HepG2 (cell line): ENCODE data around the gene GNA14. TPM values are rescaled to one million over a fixed set of nuclear protein-coding genes. Genes with fewer than 3 reads are reported as not detected.

Source experiments
- ATAC-seq: fragments of 200-7000 bp; cut with Tn5 transposase; 3 replicates; pipeline ENCODE4 v1.9.1; 2020; ENCODE audit warnings: mild to moderate bottlenecking, moderate library complexity
- BruUV-seq: library from RNA; stranded (reverse); fragments of 400-500 nt; replicated peaks from 2 replicates; lab custom pipeline; 2021; lab: Mats Ljungman, UMichigan
- CTCF ChIA-PET: fragments of 300-600 bp; formaldehyde crosslinking; extraction: SDS; loops from one replicate; lab custom pipeline; 2021; ENCODE audit warnings: low total read pairs, inconsistent platforms, low intra/inter-chr PET ratio; lab: Yijun Ruan, JAX
- POLR2A ChIA-PET: fragments of 350-600 bp; sonication (Branson Sonifier 250); formaldehyde crosslinking; loops from one replicate; lab custom pipeline; 2020; ENCODE audit warnings: antibody characterized with exemption, inconsistent platforms; lab: Yijun Ruan, JAX
- DNase-seq: peaks from one replicate; pipeline ENCODE4 v3.0.0-alpha.2; 2015; ENCODE audit warnings: low spot score
- FAIRE-seq: peaks from 3 replicates; lab custom pipeline; 2011; peaks lifted over from hg19 to GRCh38; lab: Jason Lieb, UNC
- H2AFZ ChIP-seq: one replicate; pipeline ENCODE4 v1.6.1; 2011; ENCODE audit warnings: low read length, inconsistent platforms
- H3K27ac ChIP-seq: fragments of 300-600 bp; 3 replicates; pipeline ENCODE4 v1.8.0; 2011; ENCODE audit warnings: mixed run types, mild to moderate bottlenecking, mixed read lengths, low read length, inconsistent platforms; ENCODE audit not compliant: insufficient read depth; ENCODE audit errors: extremely low read length
- H3K27me3 ChIP-seq, 2 experiments: fragments of 200-600 bp in 1 of 2; 2 replicates in 1 of 2; 3 replicates in 1 of 2; pipeline versions ENCODE4 v1.6.0 to v1.8.0; 2011; ENCODE audit warnings: low read length in 2 of 2, mild to moderate bottlenecking in 2 of 2, moderate library complexity in 2 of 2, inconsistent platforms in 1 of 2; ENCODE audit not compliant: insufficient read depth in 2 of 2, control insufficient read depth in 1 of 2
- H3K36me3 ChIP-seq, 2 experiments: fragments of 200-600 bp in 1 of 2; replicated peaks in 1 of 2; 2 replicates in 1 of 2; 3 replicates in 1 of 2; pipeline versions ENCODE4 v1.5.1 to v1.8.0; 2011; ENCODE audit warnings: low read length in 2 of 2, inconsistent platforms in 1 of 2; ENCODE audit not compliant: insufficient read depth in 2 of 2, control insufficient read depth in 1 of 2
- H3K4me1 ChIP-seq: 2 replicates; pipeline ENCODE4 v1.5.1; 2012; ENCODE audit warnings: low read length, inconsistent platforms; ENCODE audit not compliant: insufficient read depth
- H3K4me2 ChIP-seq: 2 replicates; pipeline ENCODE4 v1.6.0; 2011; ENCODE audit warnings: low read depth, low read length, inconsistent platforms
- H3K4me3 ChIP-seq, 3 experiments: fragments of 200-600 bp in 1 of 3; sonication (generic), shearing (Covaris generic) in 1 of 3; replicated peaks in 1 of 3; 2 replicates each; pipeline ENCODE4 v1.5.1; 2011 to 2016; ENCODE audit warnings: low read length in 3 of 3, inconsistent platforms in 2 of 3, low read depth in 2 of 3, mild to moderate bottlenecking in 2 of 3, control low read depth in 1 of 3, mixed read lengths in 1 of 3; ENCODE audit not compliant: insufficient read depth in 1 of 3
- H3K79me2 ChIP-seq: one replicate; pipeline ENCODE4 v1.6.1; 2011; ENCODE audit warnings: low read length, inconsistent platforms; ENCODE audit not compliant: insufficient read depth
- H3K9ac ChIP-seq: 2 replicates; pipeline ENCODE4 v1.6.0; 2011; ENCODE audit warnings: mild to moderate bottlenecking, low read depth, low read length, inconsistent platforms; ENCODE audit not compliant: insufficient read depth
- H3K9me3 ChIP-seq: 2 replicates; pipeline ENCODE4 v1.5.1; 2012; ENCODE audit warnings: mild to moderate bottlenecking, low read length
- H4K20me1 ChIP-seq: 2 replicates; pipeline ENCODE4 v1.6.0; 2011; ENCODE audit warnings: inconsistent platforms, mild to moderate bottlenecking, low read length, moderate library complexity; ENCODE audit not compliant: insufficient read depth
- ARID4A ChIP-seq: sonication (generic); formaldehyde crosslinking; IDR thresholded peaks from 2 replicates; pipeline ENCODE4 v1.5.0; 2020; ENCODE audit warnings: mild to moderate bottlenecking, missing genetic modification reagents, borderline replicate concordance
- CEBPG ChIP-seq: IDR thresholded peaks from 2 replicates; pipeline ENCODE4 v1.6.1; 2016
- CHCHD3 ChIP-seq: sonication (generic); formaldehyde crosslinking; IDR thresholded peaks from 2 replicates; pipeline ENCODE4 v1.8.0; 2022; ENCODE audit warnings: mild to moderate bottlenecking, missing genetic modification reagents, moderate library complexity
- ESRRA ChIP-seq: sonication (generic); formaldehyde crosslinking; IDR thresholded peaks from 2 replicates; pipeline ENCODE4 v1.5.1; 2020; ENCODE audit warnings: mild to moderate bottlenecking, low read depth, missing genetic modification reagents
- ETV6 ChIP-seq: sonication (generic); formaldehyde crosslinking; conservative IDR thresholded peaks from 2 replicates; pipeline ENCODE4 v1.4.0; 2020; ENCODE audit warnings: missing genetic modification reagents
- PHF21A ChIP-seq: sonication (generic); formaldehyde crosslinking; IDR thresholded peaks from 2 replicates; pipeline ENCODE4 v1.5.0; 2020; ENCODE audit warnings: mild to moderate bottlenecking, missing genetic modification reagents
- SMC3 ChIP-seq: IDR thresholded peaks from 2 replicates; pipeline ENCODE4 v1.6.1; 2011; ENCODE audit warnings: low read length, improper control_type of control experiment
- ZFP36L1 ChIP-seq: sonication (generic); formaldehyde crosslinking; IDR thresholded peaks from 2 replicates; pipeline ENCODE4 v1.8.0; 2022; ENCODE audit warnings: mild to moderate bottlenecking, missing genetic modification reagents, moderate library complexity
- ZNF552 ChIP-seq: sonication (generic); formaldehyde crosslinking; IDR thresholded peaks from 2 replicates; pipeline ENCODE4 v1.9.0; 2022; ENCODE audit warnings: missing genetic modification reagents, mild to moderate bottlenecking, borderline replicate concordance
- ZSCAN20 ChIP-seq: sonication (generic); formaldehyde crosslinking; IDR thresholded peaks from 2 replicates; pipeline ENCODE4 v1.4.0; 2020; ENCODE audit warnings: missing genetic modification reagents, mild to moderate bottlenecking, borderline replicate concordance
- ZSCAN31 ChIP-seq: sonication (generic); formaldehyde crosslinking; IDR thresholded peaks from 2 replicates; pipeline ENCODE4 v1.5.0; 2020; ENCODE audit warnings: low read depth, mild to moderate bottlenecking, missing genetic modification reagents
- WGBS: methylation state at CpG from one replicate; pipeline ENCODE4 v1.1.6; 2017; ENCODE audit warnings: low lambda C conversion rate; 5-methylcytosine and 5-hydroxymethylcytosine counted together
- in situ Hi-C: cut with HindIII; loops from 2 replicates; pipeline ENCODE4 v1.10.0; 2017; ENCODE audit warnings: low pct_unique_long_range_greater_than_20kb; ENCODE audit not compliant: extremely low pct_ligation_motif_present
- intact Hi-C: fragments of 100-400 bp; cut with micrococcal nuclease; formaldehyde crosslinking; loops from one replicate; pipeline ENCODE4 v1.10.0; 2022; ENCODE audit not compliant: unreplicated experiment
- polyA plus RNA-seq, 8 experiments: library from polyadenylated mRNA; depleted of rRNA in 3 of 8; stranded (reverse) in 7 of 8; unstranded in 1 of 8; fragments of >200 nt; fragmentation: Illumina TruSeq in 4 of 8; extraction: Trizol in 4 of 8; gene quantifications; 2 replicates each; pipeline versions ENCODE4 v1.2.1 to v1.2.3, GENCODE V29; 2011 to 2016; ENCODE audit warnings: low read depth in 4 of 8, missing spikeins in 1 of 8, mixed read lengths in 1 of 8; ENCODE audit not compliant: insufficient read depth in 1 of 8
- total RNA-seq, 5 experiments: library from RNA; depleted of rRNA; stranded (reverse); fragments of >200 nt; fragmentation: Illumina TruSeq; extraction: Trizol; gene quantifications; 2 replicates each; pipeline ENCODE4 v1.2.3, GENCODE V29; 2016; ENCODE audit warnings: low read depth in 1 of 5
- TF ChIP-seq, protein P1 (sequence below): sonication (generic); formaldehyde crosslinking; IDR thresholded peaks from 2 replicates; pipeline ENCODE4 v1.5.1; 2020; ENCODE audit warnings: mild to moderate bottlenecking, missing genetic modification reagents, moderate library complexity
- TF ChIP-seq, protein P2 (sequence below): sonication (generic); formaldehyde crosslinking; IDR thresholded peaks from 2 replicates; pipeline ENCODE4 v1.5.1; 2020; ENCODE audit warnings: missing genetic modification reagents, mild to moderate bottlenecking, borderline replicate concordance

GNA14 gene
- total and polyA plus RNA-seq, 2 of the 13 experiments (the other 11 are each of a cell fraction or from before 2014, with no cell fraction given) = not detected

- no peak overlapping the region for H3K4me2 ChIP-seq
- H3K36me3 ChIP-seq = no peaks in the 10 kb centered on the region
- no peak overlapping the region for H3K27ac ChIP-seq
- ChIA-PET CTCF (no interaction called here), POLR2A (no interaction called here)
- no peak for TF ChIP-seq CEBPG
- no peak for TF ChIP-seq ETV6
- no peak for TF ChIP-seq ZNF552
- no peak for TF ChIP-seq PHF21A (CRISPR knock-in tag)
- TF ChIP-seq CHCHD3 (CRISPR knock-in tag) = no peak
- TF ChIP-seq, protein P1, sequence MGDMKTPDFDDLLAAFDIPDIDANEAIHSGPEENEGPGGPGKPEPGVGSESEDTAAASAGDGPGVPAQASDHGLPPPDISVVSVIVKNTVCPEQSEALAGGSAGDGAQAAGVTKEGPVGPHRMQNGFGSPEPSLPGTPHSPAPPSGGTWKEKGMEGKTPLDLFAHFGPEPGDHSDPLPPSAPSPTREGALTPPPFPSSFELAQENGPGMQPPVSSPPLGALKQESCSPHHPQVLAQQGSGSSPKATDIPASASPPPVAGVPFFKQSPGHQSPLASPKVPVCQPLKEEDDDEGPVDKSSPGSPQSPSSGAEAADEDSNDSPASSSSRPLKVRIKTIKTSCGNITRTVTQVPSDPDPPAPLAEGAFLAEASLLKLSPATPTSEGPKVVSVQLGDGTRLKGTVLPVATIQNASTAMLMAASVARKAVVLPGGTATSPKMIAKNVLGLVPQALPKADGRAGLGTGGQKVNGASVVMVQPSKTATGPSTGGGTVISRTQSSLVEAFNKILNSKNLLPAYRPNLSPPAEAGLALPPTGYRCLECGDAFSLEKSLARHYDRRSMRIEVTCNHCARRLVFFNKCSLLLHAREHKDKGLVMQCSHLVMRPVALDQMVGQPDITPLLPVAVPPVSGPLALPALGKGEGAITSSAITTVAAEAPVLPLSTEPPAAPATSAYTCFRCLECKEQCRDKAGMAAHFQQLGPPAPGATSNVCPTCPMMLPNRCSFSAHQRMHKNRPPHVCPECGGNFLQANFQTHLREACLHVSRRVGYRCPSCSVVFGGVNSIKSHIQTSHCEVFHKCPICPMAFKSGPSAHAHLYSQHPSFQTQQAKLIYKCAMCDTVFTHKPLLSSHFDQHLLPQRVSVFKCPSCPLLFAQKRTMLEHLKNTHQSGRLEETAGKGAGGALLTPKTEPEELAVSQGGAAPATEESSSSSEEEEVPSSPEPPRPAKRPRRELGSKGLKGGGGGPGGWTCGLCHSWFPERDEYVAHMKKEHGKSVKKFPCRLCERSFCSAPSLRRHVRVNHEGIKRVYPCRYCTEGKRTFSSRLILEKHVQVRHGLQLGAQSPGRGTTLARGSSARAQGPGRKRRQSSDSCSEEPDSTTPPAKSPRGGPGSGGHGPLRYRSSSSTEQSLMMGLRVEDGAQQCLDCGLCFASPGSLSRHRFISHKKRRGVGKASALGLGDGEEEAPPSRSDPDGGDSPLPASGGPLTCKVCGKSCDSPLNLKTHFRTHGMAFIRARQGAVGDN (CRISPR knock-in tag) = no peak
- TF ChIP-seq ZFP36L1 (CRISPR knock-in tag) = no peak
- TF ChIP-seq ARID4A (CRISPR knock-in tag) = no peak
- TF ChIP-seq ZSCAN20 (CRISPR knock-in tag) = no peak
- TF ChIP-seq ESRRA (CRISPR knock-in tag) = no peak
- TF ChIP-seq ZSCAN31 (CRISPR knock-in tag) = no peak
- TF ChIP-seq, protein P2, sequence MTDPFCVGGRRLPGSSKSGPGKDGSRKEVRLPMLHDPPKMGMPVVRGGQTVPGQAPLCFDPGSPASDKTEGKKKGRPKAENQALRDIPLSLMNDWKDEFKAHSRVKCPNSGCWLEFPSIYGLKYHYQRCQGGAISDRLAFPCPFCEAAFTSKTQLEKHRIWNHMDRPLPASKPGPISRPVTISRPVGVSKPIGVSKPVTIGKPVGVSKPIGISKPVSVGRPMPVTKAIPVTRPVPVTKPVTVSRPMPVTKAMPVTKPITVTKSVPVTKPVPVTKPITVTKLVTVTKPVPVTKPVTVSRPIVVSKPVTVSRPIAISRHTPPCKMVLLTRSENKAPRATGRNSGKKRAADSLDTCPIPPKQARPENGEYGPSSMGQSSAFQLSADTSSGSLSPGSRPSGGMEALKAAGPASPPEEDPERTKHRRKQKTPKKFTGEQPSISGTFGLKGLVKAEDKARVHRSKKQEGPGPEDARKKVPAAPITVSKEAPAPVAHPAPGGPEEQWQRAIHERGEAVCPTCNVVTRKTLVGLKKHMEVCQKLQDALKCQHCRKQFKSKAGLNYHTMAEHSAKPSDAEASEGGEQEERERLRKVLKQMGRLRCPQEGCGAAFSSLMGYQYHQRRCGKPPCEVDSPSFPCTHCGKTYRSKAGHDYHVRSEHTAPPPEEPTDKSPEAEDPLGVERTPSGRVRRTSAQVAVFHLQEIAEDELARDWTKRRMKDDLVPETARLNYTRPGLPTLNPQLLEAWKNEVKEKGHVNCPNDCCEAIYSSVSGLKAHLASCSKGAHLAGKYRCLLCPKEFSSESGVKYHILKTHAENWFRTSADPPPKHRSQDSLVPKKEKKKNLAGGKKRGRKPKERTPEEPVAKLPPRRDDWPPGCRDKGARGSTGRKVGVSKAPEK (CRISPR knock-in tag) = no peak
- TF ChIP-seq SMC3 = no peak
- no peaks in the 10 kb centered on the region for H3K79me2 ChIP-seq
- H3K27me3 ChIP-seq = no peaks in the 10 kb centered on the region
- in situ Hi-C loops (no loop called here), intact Hi-C loops (no loop called here)
- BruUV-seq = no TSS peak
- FAIRE-seq = no peak
- H3K4me1 ChIP-seq = no peaks in the 10 kb centered on the region
- no peaks in the 10 kb centered on the region for H4K20me1 ChIP-seq
- H3K4me3 ChIP-seq = no peak overlapping the region
- 100% methylated on average over 2 of the region's 2 CpGs for WGBS
- no peak overlapping the region for H2AFZ ChIP-seq
- no peaks in the 10 kb centered on the region for H3K9me3 ChIP-seq
- no peak overlapping the region for H3K9ac ChIP-seq
- no peak for DNase-seq
- no peak for ATAC-seq
Observed at GRCh38 chr9:77420641-77421040, 227.5 kb downstream of the GNA14 start.
